Measurements from ENCODE around the gene PRPF31.
A peak's percentile ranks its signal among the peaks of the same experiment; 100 is the strongest.
"Not testable (repeated sequence)": the region's sequence is repeated elsewhere in the genome, so short reads cannot be mapped to it uniquely, and the experiment has no call there.

PRPF31 gene, protein sequence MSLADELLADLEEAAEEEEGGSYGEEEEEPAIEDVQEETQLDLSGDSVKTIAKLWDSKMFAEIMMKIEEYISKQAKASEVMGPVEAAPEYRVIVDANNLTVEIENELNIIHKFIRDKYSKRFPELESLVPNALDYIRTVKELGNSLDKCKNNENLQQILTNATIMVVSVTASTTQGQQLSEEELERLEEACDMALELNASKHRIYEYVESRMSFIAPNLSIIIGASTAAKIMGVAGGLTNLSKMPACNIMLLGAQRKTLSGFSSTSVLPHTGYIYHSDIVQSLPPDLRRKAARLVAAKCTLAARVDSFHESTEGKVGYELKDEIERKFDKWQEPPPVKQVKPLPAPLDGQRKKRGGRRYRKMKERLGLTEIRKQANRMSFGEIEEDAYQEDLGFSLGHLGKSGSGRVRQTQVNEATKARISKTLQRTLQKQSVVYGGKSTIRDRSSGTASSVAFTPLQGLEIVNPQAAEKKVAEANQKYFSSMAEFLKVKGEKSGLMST

DNA sequence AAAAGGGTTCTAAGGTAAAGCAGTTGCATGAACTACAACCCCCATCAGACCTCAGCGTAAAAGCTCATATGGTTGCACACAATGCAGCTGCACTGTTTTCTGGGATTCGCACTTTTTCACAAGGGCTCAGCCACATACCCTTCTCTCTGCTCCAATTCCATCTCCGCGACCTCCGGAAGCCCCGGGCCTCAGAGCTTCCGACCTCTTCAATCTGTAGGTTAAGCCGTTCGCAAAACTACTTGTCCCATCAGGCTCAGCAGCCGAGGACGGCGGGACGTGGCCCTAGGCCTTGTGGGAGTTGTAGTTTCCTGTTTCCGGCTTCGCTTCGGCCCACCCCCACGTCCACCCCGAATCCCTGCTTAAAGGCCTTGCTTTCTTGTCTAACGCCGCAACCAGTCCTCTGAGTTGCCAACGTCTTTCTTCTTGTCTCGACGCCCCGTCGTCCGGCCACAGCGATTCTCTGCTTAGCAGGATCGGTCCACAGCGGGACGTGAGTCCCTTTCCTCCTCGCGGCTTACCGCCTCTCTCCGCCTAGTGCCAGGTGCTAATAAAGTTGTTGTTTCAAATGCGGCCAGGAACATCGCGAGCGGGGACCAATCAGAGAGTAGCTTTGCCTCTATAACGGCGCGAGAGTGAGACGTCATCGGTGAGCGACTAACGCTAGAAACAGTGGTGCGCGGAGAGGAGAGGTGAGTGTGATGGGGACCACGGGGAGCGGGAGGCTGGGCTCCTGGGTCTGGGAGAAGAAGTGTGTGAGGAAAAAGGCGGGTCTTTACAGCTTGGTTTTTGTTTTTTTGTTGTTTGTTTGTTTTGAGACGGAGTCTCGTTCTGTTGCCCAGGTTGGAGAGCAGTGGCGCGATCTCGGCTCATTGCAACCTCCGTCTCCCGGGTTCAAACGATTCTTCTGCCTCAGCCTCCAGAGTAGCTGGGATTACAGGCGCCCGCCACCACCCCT, at the start of gene PRPF31, which contains the start of gene TFPT:
Gene PRPF31, plus strand, starts transcription at position 646 of the 955 bp plus-strand sequence. CDS start 2,525 bp downstream, outside the sequence.
Gene TFPT, minus strand, starts transcription at position 549 of the 955 bp plus-strand sequence. Its CDS starts 388 bp downstream, at position 161.
- DNase-seq (ENCODE audit: low read depth in 2 of 2, low spot score in 1 of 2), result peak; percentile 91 to 97

DNA sequence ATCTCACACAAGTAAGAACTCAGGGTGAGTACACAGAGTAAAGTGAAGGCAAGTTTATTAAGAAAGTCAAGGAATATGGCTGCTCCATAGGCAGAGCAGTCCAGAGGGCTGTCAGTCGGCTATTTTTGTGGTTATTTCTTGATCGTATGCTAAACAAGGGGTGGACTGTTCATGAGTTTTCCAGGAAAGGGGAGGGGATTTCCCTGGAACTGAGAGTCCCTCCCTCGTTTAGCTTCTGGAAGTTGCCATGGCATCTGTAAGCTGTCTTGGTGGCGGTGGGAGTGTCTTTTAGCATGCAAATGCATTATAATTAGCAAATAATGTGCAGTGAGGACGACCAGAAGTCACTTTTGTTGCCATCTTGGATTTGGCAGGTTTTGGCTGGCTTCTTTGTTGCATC, 46.1 kb upstream of the PRPF31 start:
- no peak for DNase-seq (ENCODE audit: low read depth in 2 of 2, low spot score in 1 of 2)

DNA sequence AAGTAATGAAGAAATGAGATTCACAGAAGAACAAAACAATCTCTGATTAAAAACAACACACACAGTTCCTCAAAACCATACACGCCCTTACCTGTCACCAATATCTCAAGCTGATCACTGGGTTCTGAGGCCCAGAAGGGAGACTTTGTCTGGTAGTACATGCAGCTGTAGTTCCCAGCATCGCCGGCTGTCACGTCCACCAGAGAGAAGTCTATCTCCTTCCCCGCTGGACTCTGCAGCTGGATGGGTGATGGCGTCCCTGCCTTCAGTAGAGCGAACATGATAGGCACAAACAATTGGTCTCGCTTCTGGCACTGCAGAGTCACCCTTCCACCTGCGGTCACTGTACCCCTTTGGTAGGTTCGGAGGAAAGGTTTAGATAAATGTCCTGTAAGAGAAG, 41.7 kb upstream of the PRPF31 start:
- DNase-seq (ENCODE audit: low read depth in 2 of 2, low spot score in 1 of 2), result no peak

DNA sequence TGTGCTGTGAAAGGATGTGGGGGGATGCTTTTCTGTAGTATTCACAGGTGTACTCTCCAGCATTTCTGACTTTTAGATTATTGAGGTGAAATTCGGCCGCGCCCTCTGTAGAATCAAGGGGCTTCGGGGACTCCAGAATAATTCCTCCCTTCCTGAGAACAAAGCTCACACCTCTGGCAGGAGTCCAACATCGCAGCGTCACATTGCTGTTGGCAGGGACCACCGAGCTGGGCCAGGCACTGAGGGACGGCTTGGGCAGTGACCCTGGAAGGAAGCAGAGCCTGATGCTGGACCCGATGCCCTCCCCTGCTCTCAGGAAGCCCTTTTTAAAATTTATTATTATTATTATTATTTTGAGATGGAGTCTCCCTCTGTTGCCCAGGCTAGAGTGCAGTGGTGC, 40.7 kb upstream of the PRPF31 start:
- DNase-seq (ENCODE audit: low read depth in 2 of 2, low spot score in 1 of 2), result no peak

DNA sequence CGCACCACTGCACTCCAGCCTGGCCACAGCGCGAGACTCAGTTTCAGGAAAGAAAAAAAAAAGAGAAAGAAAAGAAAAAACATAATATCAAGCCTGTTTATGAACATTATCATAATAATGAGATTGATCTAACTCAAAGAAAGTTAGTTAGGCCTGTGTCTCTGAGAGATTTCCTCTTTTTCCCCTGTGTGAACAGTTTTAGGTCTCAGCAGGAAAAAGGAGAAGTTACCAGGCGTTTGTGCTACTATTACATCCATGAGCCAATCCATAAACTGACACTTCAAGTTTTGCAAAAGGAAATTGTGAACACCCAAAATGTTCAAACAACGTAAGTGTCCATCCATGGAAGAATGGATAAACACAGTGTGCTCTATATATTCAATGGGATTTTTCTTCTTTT, 38.2 kb upstream of the PRPF31 start:
- no peak for DNase-seq (ENCODE audit: low read depth in 2 of 2, low spot score in 1 of 2)

DNA sequence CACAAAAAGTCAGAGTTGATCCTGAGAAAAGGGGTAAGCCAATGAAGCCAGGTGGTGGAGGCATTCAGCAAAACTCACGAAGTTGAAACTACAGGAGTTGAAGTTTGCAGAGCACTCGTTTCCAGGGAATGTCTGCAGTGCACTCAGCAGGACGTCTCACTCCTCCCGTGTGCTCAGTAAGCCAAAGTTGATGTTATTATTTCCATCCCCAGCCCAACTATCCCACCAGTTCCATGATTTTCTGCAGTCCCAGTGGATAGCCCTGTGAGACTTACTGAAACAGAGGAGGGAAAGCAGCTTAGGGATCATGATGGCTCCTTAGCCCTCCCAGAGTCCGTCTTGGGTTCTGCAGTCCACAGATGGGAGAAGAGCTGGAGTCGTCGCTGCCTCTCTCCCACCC, 34.5 kb upstream of the PRPF31 start, which contains the start of gene TARM1:
Gene TARM1, minus strand, starts transcription at position 334 of the 400 bp plus-strand sequence. Its CDS starts 25 bp downstream, at position 309.
- DNase-seq (ENCODE audit: low read depth in 2 of 2, low spot score in 1 of 2), result no peak

DNA sequence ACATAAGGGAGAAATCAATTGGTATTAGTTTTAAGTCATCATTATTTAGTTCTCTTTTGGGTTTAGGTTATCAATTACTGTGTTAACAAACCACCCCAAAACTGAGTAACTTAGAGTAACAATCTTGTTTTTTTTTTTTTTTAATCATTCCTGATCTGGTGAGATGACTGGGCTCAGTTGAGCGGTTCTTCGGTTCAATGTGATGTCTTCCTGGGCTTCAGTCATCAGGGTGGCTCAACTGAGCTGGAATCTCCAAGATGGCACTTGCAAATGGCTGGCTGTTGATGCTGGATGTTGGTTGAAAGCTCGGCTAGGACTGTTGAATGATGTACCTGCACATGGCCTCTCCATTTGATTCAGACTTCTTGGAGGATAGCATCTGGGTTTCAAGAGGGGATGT, 31.1 kb upstream of the PRPF31 start:
- no peak for DNase-seq (ENCODE audit: low read depth in 2 of 2, low spot score in 1 of 2)

DNA sequence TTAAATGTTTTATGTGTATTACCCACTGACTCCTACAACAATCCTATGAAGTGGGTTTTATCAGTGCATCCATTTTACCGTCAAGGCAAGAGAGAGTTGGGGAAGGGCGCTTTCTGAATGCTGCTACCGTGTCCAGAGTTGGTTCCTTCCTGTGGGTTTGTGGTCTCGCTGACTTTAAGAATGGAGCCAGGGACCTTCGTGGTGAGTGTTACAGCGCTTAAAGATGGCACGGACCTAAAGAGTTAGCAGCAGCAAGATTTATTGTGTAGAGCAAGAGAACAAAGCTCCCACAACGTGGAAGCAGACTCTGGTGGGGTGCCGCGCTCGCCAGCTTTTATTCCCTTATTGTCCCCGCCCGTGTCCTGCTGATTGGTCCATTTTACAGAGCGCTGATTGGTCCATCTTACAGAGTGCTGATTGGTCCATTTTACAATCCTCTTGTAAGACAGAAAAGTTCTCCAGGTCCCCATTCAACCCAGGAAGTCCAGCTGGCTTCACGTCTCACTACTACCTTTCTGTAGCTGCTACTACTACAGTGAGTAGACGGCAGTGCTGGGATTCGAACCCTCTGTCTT, 21.0 kb upstream of the PRPF31 start:
- DNase-seq (ENCODE audit: low read depth in 2 of 2, low spot score in 1 of 2), result no peak

DNA sequence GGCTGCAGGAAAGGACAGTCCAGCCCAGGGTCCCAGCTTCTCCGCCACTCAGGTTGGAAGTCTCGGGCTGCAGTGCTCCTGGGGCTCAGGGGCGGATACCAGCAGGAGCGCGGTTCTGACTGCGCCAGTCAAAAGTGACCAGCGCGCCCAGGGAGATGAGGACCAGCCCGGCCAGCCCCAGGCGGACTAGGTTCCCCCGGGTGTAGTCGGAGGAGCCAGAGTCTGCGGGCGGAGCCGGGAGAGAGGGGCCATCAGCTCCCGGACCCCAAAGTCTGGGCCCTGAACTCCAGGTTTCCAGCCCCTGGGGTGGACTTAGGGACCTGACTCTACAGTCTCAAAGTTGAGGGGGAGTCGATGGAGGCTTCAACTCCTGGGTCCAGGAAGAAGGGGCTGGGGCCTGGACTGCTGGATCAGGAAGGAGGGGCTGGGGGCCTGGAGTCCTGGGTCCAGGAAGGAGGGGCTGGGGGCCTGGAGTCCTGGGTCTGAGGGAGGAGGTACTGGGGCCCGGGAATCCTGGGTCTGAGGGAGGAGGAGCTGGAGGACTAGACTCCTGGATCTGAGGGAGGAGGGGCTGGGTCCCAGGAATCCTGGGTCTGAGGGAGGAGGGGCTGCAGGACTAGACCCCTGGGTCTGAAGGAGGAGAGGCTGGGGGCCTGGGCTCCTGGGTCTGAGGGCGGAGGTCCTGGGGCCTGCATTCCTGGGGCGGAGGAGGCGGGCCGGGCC, 20.3 kb upstream of the PRPF31 start:
- DNase-seq (ENCODE audit: low read depth in 2 of 2, low spot score in 1 of 2), result no peak

DNA sequence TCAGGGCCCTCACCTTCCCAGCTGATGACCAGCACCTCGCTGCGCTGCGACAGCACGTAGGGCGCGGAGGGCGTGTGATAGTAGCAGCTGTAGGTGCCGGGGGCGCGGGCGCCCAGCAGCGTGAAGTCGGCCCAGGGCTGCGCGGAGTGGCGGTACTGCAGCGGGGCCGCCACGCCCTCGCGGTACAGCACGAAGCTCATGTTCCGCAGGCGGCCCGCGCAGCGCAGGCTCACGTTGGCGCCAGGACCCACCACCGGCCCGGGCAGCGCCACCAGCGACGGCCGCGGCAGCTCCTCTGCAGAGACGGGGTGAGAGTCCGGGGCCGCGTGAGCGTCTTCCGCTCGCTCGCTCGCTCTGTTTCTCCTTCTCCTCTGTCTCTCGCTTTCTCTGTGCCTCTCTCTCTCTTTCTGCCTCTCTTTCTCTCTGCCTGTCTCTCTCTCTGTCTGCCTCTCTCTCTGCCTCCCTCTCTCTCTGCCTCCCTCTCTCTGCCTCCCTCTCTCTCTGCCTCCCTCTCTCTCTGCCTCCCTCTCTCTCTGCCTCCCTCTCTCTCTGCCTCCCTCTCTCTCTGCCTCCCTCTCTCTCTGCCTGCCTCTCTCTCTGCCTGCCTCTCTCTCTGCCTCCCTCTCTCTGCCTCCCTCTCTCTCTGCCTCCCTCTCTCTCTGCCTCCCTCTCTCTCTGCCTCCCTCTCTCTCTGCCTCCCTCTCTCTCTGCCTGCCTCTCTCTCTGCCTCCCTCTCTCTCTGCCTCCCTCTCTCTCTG, 19.5 kb upstream of the PRPF31 start:
- not testable (repeated sequence) for DNase-seq (ENCODE audit: low read depth in 2 of 2, low spot score in 1 of 2)

DNA sequence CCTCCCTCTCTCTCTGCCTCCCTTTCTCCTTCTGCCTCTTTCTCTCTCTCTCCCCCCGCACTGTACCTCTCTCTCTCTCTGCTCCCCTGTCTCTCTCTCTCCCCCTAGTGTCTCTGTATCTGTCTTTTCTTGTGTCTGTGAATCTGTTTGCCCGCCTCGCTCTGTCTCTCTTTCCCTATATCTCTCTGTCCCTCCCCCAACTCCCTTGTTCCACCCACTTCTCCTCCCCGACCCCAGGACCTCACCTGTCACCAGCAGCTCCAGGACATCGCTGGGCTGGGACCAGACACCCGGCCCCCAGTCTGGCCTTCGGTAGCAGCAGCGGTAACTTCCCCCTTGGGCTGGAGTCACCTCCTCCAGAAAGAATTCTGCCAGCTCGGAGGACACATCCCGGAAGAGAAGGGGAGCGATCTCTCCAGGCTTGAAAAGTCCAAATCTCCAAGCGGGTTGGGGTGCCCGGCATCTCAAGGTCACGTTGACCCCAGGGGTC, 18.9 kb upstream of the PRPF31 start:
- DNase-seq (ENCODE audit: low read depth in 2 of 2, low spot score in 1 of 2), result no peak

DNA sequence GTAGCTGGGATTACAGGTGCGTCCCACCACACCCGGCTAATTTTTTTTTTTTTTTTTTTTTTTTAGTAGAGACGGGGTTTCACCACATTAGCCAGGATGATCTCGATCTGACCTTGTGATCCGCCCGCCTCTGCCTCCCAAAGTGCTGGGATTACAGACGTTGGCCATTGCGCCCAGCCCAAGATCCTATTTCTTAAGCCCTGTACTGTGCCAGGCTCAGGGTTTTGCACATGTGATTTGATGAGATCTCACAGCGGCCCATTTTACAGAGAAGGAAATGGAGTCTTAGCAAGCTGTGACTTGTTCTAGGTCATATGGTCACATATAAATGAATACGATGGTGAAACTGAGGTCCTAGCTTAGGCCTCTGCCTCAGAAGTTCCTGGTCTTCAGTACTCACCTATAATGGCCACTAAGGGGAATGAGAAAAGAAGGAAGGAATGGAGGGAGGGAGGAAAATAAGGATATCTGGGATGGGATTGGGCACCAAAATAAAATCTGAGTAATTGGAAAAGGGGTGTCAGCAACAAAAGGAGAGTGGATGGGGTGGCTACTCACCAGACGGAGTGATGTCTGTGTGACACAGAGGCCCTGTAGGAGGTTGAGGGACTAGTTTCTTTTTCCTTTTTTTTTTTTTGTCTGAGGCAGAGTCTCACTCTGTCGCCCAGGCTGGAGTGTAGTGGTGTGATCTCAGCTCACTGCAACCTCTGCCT, 16.2 kb upstream of the PRPF31 start:
- DNase-seq (ENCODE audit: low read depth in 2 of 2, low spot score in 1 of 2), result no peak

DNA sequence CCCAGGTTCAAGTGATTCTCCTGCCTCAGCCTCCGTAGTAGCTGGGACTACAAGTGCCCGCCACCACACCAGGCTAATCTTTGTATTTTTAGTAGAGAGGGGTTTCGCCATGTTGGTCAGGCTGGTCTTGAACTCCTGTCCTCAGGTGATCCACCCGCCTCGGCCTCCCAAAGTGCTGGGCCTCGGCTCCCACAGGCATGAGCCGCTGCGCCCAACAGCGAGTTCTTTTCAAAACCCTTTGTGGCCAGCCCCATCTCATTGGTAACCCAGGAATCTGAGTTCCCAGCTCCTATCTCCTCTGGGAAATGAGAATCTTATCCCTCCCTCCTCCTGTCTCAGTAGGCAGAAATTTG, 15.7 kb upstream of the PRPF31 start:
- not testable (repeated sequence) for DNase-seq (ENCODE audit: low read depth in 2 of 2, low spot score in 1 of 2)

DNA sequence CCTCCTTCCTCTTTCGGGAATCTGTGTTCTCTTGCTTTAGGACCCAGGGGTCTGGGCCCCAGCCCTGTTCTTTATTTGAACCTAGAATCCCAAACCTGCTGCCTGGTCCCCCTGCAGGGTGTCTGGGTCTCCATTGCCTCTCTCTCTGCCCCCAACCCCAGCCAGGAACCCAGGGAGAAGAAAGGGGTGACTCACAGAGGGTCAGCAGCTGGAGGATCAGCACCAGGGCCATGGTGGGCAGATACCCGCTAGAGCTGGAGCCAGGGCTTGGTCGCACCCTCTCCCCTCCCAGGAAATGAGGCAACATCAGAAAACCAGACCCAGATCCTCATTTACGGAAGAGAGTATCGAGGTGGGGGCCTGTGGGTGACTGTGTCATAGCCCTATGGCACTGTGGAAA, 15.0 kb upstream of the PRPF31 start, which contains the start of gene OSCAR:
Gene OSCAR, minus strand, starts transcription at position 243 of the 400 bp plus-strand sequence. Its CDS starts 11 bp downstream, at position 232.
- DNase-seq (ENCODE audit: low read depth in 2 of 2, low spot score in 1 of 2), result no peak

DNA sequence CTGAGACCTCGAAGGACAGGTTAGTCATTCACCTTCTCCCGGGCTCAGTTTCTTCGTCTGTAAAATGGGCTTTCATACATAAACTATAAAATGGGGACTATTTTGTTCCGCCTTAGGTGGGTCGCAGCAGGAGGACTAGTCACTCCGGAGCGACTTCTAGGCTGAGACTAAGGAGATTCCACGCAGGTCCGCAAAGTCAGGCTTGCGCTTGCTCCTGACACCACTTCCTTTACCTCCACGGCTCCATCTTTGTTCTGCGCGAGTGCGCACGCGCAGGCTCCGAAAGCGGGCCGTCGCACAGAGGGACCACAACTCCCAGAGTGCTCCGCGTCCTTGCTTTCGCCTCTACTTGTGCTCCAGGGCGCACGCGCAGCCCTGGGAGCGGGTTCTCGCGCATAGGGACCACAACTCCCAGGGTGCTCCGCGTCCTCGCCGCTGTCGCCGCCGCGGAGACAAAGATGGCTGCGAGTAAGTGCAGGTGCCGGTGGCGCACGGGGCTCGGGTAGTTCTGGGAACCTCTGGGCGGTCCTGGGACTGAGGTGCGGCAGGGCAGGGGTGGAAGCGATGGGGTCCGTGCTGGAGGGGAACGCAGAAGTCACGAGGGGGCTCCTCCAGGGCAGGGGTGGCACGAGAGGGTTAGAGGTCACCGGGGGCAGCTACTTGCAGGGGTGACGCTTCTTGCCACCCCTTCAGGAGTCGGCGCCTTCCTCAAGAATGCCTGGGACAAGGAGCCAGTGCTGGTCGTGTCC, 13.0 kb upstream of the PRPF31 start, which contains the start of gene NDUFA3:
Gene NDUFA3, plus strand, starts transcription at position 435 of the 749 bp plus-strand sequence. Its CDS starts 24 bp downstream, at position 459.
- DNase-seq (ENCODE audit: low read depth in 2 of 2, low spot score in 1 of 2), result peak; percentile 86 to 94

DNA sequence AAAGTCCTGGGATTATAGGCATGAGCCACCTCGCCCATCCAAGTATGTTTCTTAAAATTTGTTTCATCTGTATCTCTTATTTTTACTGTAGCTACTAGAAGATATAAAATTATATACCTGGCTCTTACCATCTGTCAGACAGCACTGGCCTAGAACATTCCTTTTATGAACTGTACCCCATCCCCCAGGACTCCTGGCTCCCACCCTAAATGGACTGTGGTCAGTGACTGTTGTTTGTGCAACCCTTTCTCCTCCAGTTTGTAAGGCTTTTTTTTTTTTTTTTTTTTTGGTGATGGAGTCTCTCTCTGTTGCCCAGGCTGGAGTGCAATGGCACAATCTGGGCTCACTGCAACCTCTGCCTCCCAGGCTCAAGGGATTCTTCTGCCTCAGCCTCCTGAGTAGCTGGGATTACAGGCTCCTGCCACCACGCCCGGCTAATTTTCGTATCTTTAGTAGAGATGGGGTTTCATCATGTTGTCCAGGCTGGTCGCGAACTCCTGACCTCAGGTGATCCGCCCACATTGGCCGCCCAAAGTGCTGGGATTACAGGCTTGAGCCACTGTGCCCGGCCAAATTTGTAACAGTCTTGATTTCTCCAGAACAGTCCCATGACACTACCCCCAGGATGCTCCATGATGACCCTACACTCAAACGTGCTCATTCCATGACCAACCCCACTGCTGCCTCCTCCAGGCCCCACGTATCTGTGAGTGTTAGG, 10.4 kb upstream of the PRPF31 start:
- DNase-seq (ENCODE audit: low read depth in 2 of 2, low spot score in 1 of 2), result no peak

DNA sequence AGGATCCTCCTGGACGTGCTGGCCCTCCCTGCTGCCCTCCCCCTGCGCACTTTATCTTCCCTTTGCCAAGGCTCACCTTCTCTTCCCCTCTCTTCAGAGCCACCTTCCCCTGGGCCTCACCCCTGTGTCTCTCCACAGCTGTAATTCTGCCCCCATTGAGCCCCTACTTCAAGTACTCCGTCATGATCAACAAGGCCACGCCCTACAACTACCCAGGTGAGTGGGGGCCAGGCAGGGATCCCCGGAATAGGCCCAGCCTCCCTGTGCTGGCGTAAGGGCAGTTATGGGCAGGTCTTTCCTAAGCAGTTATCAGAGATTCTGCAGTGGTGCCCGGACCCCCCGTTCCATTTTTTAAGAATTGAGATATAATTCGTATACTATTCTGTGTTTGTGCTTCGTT, 9.8 kb upstream of the PRPF31 start:
- no peak for DNase-seq (ENCODE audit: low read depth in 2 of 2, low spot score in 1 of 2)
